GM12878 (cell line): ENCODE data around the gene SELP. TPM values are rescaled to one million over a fixed set of nuclear protein-coding genes. Genes with fewer than 3 reads are reported as not detected.

ENCODE experiments used
- ATAC-seq: fragments of 200-7000 bp; cut with Tn5 transposase; 3 replicates; pipeline ENCODE4 v1.9.1; 2020; ENCODE audit warnings: mild to moderate bottlenecking, moderate library complexity
- BruUV-seq: library from RNA; stranded (reverse); fragments of 400-500 nt; replicated peaks from 2 replicates; lab custom pipeline; 2021; lab: Mats Ljungman, UMichigan
- CTCF ChIA-PET: fragments of 300-600 bp; sonication (Branson Sonifier 250); formaldehyde crosslinking; extraction: SDS; loops from one replicate; lab custom pipeline; 2021; ENCODE audit warnings: inconsistent platforms; lab: Yijun Ruan, JAX
- POLR2A ChIA-PET: fragments of 350-600 bp; formaldehyde crosslinking; extraction: SDS; loops from one replicate; lab custom pipeline; 2021; ENCODE audit warnings: inconsistent platforms; lab: Charles Lee
- RAD21 ChIA-PET: fragments of 300-600 bp; sonication (Branson Sonifier 250); formaldehyde crosslinking; loops from one replicate; lab custom pipeline; 2023; ENCODE audit warnings: antibody characterized with exemption; ENCODE audit not compliant: unreplicated experiment; lab: Charles Lee
- SMC1A ChIA-PET: fragments of 300-600 bp; sonication (Branson Sonifier 250); formaldehyde crosslinking; loops from one replicate; lab custom pipeline; 2023; ENCODE audit not compliant: unreplicated experiment, uncharacterized antibody; lab: Charles Lee
- DNase-seq: peaks from one replicate; pipeline ENCODE4 v3.0.0-alpha.2; 2011; ENCODE audit warnings: low read depth, low spot score
- FAIRE-seq: peaks from 3 replicates; lab custom pipeline; 2011; peaks lifted over from hg19 to GRCh38; lab: Jason Lieb, UNC
- H2AFZ ChIP-seq: 2 replicates; pipeline ENCODE4 v1.6.0; 2011; ENCODE audit warnings: low read depth, low read length, control low read depth; ENCODE audit not compliant: control insufficient read depth
- H3K27ac ChIP-seq: 2 replicates; pipeline ENCODE4 v1.5.1; 2011; ENCODE audit warnings: control low read depth; ENCODE audit not compliant: control insufficient read depth, insufficient read depth
- H3K27me3 ChIP-seq, 2 experiments: replicated peaks in 1 of 2; 2 replicates each; pipeline versions ENCODE4 v1.6.0 to v1.6.1; 2011; ENCODE audit warnings: low read length in 1 of 2; ENCODE audit not compliant: control insufficient read depth in 2 of 2, insufficient read depth in 2 of 2
- H3K36me3 ChIP-seq, 2 experiments: 2 replicates each; pipeline ENCODE4 v1.5.1; 2011; ENCODE audit warnings: low read length in 1 of 2; ENCODE audit not compliant: control insufficient read depth in 2 of 2, insufficient read depth in 2 of 2
- H3K4me1 ChIP-seq: 2 replicates; pipeline ENCODE4 v1.6.1; 2011; ENCODE audit warnings: mild to moderate bottlenecking, low read length, moderate library complexity, mixed read lengths; ENCODE audit not compliant: control insufficient read depth, insufficient read depth
- H3K4me2 ChIP-seq: 2 replicates; pipeline ENCODE4 v1.6.0; 2011; ENCODE audit warnings: control low read depth; ENCODE audit not compliant: control insufficient read depth, insufficient read depth
- H3K4me3 ChIP-seq: fragments of 200-600 bp; sonication (generic); 2 replicates; pipeline ENCODE4 v1.5.1; 2016
- H3K79me2 ChIP-seq: 2 replicates; pipeline ENCODE4 v1.6.0; 2011; ENCODE audit warnings: low read length; ENCODE audit not compliant: control insufficient read depth, insufficient read depth
- H3K9ac ChIP-seq: 2 replicates; pipeline ENCODE4 v1.8.0; 2011; ENCODE audit warnings: low read length, control low read depth, mixed read lengths; ENCODE audit not compliant: control insufficient read depth, insufficient read depth
- H3K9me3 ChIP-seq: replicated peaks from 3 replicates; pipeline ENCODE4 v1.5.1; 2011; ENCODE audit warnings: mild to moderate bottlenecking, low read length; ENCODE audit not compliant: control insufficient read depth, insufficient read depth
- H4K20me1 ChIP-seq: 2 replicates; pipeline ENCODE4 v1.6.0; 2011; ENCODE audit not compliant: control insufficient read depth, insufficient read depth
- CHD1 ChIP-seq: IDR thresholded peaks from 2 replicates; pipeline ENCODE4 v1.6.1; 2012; ENCODE audit warnings: low read depth, low read length, improper control_type of control experiment
- ESRRA ChIP-seq: IDR thresholded peaks from 2 replicates; pipeline ENCODE4 v1.6.1; 2012; ENCODE audit warnings: mild to moderate bottlenecking, low read length, improper control_type of control experiment
- ETV6 ChIP-seq, 2 experiments: fragments of 450-650 bp in 1 of 2; IDR thresholded peaks in 1 of 2; conservative IDR thresholded peaks in 1 of 2; 2 replicates each; pipeline ENCODE4 v1.6.1; 2014; ENCODE audit warnings: antibody characterized with exemption in 1 of 2, borderline replicate concordance in 1 of 2, low read depth in 1 of 2, mild to moderate bottlenecking in 1 of 2, moderate library complexity in 1 of 2
- EZH2 ChIP-seq: IDR thresholded peaks from 2 replicates; pipeline ENCODE4 v1.6.1; 2012; ENCODE audit warnings: low read depth, mild to moderate bottlenecking, control low read depth, inconsistent platforms, low read length, borderline replicate concordance; ENCODE audit not compliant: control insufficient read depth
- MEF2A ChIP-seq: IDR thresholded peaks from 2 replicates; pipeline ENCODE4 v1.6.1; 2011; ENCODE audit warnings: low read depth, mild to moderate bottlenecking, low read length, moderate library complexity; ENCODE audit not compliant: insufficient read depth
- NR2C2 ChIP-seq: IDR thresholded peaks from 2 replicates; pipeline ENCODE4 v1.6.1; 2011; ENCODE audit warnings: borderline replicate concordance, low read depth; ENCODE audit not compliant: control insufficient read depth, insufficient read length
- SP1 ChIP-seq: IDR thresholded peaks from one replicate; pipeline ENCODE4 v1.6.1; 2011; ENCODE audit warnings: low read depth, low read length
- SPI1 ChIP-seq: IDR thresholded peaks from 2 replicates; pipeline ENCODE4 v1.6.1; 2011; ENCODE audit warnings: low read depth, mild to moderate bottlenecking, low read length, moderate library complexity, borderline replicate concordance; ENCODE audit not compliant: insufficient read depth
- STAT3 ChIP-seq: IDR thresholded peaks from 2 replicates; pipeline ENCODE4 v1.6.1; 2011; ENCODE audit warnings: low read depth, low read length, improper control_type of control experiment
- TAF1 ChIP-seq: IDR thresholded peaks from 2 replicates; pipeline ENCODE4 v1.6.1; 2011; ENCODE audit warnings: mild to moderate bottlenecking, low read depth, low read length, borderline replicate concordance
- TCF7 ChIP-seq: IDR thresholded peaks from 2 replicates; pipeline ENCODE4 v1.6.1; 2014; ENCODE audit warnings: antibody characterized with exemption, borderline replicate concordance
- ZBTB11 ChIP-seq: fragments of 450-650 bp; formaldehyde crosslinking; IDR thresholded peaks from 2 replicates; pipeline ENCODE4 v1.5.0; 2022; ENCODE audit warnings: mild to moderate bottlenecking, missing genetic modification characterization
- ZBTB33 ChIP-seq: fragments of 450-650 bp; IDR thresholded peaks from 2 replicates; pipeline ENCODE4 v1.6.1; 2017; ENCODE audit warnings: mild to moderate bottlenecking
- WGBS: methylation state at CpG from one replicate; pipeline ENCODE4 v1.1.6; 2016; ENCODE audit warnings: low lambda C conversion rate; ENCODE audit not compliant: insufficient replicate concordance, insufficient coverage; ENCODE audit errors: missing lambda C conversion rate; 5-methylcytosine and 5-hydroxymethylcytosine counted together
- in situ Hi-C: fragments of 300-500 bp; cut with MboI; formaldehyde crosslinking; loops from 9 replicates; pipeline ENCODE4 v1.14.3; 2018; ENCODE audit warnings: mixed read lengths
- intact Hi-C: fragments of 100-400 bp; cut with micrococcal nuclease; formaldehyde crosslinking; loops from one replicate; pipeline ENCODE4 v1.14.2; 2022; ENCODE audit not compliant: unreplicated experiment
- polyA plus RNA-seq, 11 experiments: library from polyadenylated mRNA; depleted of rRNA in 4 of 11; unstranded in 6 of 11; stranded (reverse) in 5 of 11; fragments of >200 nt; fragmentation: Nextera tagmentation in 4 of 11; fragmentation: Illumina TruSeq in 1 of 11; extraction: Ambion mirVana in 4 of 11; extraction: Trizol in 1 of 11; gene quantifications; 1 replicate in 1 of 11; 2 replicates in 10 of 11; pipeline versions ENCODE4 v1.2.1 to v1.2.3, GENCODE V29; 2011 to 2016; ENCODE audit warnings: inconsistent platforms in 2 of 11, missing spikeins in 2 of 11, low read depth in 1 of 11
- total RNA-seq, 4 experiments: library from RNA; depleted of rRNA in 3 of 4; stranded (reverse); fragments of >200 nt in 3 of 4; fragmentation: Illumina TruSeq in 1 of 4; extraction: Trizol in 1 of 4; gene quantifications; 2 replicates each; pipeline versions ENCODE4 v1.2.1 to v1.2.3, GENCODE V29; 2013 to 2021

SELP gene
- total and polyA plus RNA-seq, 10 of the 15 experiments (the other 5 are each of a cell fraction or from before 2014, with no cell fraction given) = 0.04 to 0.23 (median 0.06) TPM; not detected in 7

GRCh38 chr1:169618367-169618766, 11.6 kb downstream of the SELP start:
- no peak overlapping the region for H2AFZ ChIP-seq
- no peak for FAIRE-seq
- H4K20me1 ChIP-seq = no peaks in the 10 kb centered on the region
- H3K79me2 ChIP-seq = no peaks in the 10 kb centered on the region
- no peak for ATAC-seq
- ChIA-PET POLR2A (no interaction called here), RAD21 (no interaction called here), CTCF (no interaction called here), SMC1A (no interaction called here)
- intact Hi-C loops = no loop called here
- TF ChIP-seq NR2C2 (no peak), SP1 (no peak)
- H3K36me3 ChIP-seq = no peaks in the 10 kb centered on the region
- no peaks in the 10 kb centered on the region for H3K9me3 ChIP-seq
- no peaks in the 10 kb centered on the region for H3K27me3 ChIP-seq
- DNase-seq = no peak
- no TSS peak for BruUV-seq
- H3K4me1 ChIP-seq = no peaks in the 10 kb centered on the region
- no peak overlapping the region for H3K4me3 ChIP-seq
- no peak overlapping the region for H3K9ac ChIP-seq
- no peak overlapping the region for H3K27ac ChIP-seq
- no peak overlapping the region for H3K4me2 ChIP-seq
- in situ Hi-C loops = no loop called here
- WGBS = 53% methylated on average over 2 of the region's 2 CpGs

- no peaks in the 10 kb centered on the region for H3K27me3 ChIP-seq
- H3K4me1 ChIP-seq = no peaks in the 10 kb centered on the region
- RAD21 ChIA-PET = interaction anchor here (1.0 to 1.8 kb wide), 2 partner anchors 14 to 96 kb away, joined by 3 to 5 read pairs; no protein-coding TSS in a partner anchor
- DNase-seq (no peak), FAIRE-seq (no peak), ATAC-seq (no peak)
- H3K9me3 ChIP-seq = no peaks in the 10 kb centered on the region
- no peak overlapping the region for H2AFZ ChIP-seq
- H3K9ac ChIP-seq = no peak overlapping the region
- SMC1A ChIA-PET = interaction anchor here (0.7 to 2.1 kb wide), 5 partner anchors 33 to 96 kb away, joined by 3 to 7 read pairs (median 3); no protein-coding TSS in a partner anchor
- CTCF ChIA-PET = interaction anchor here (0.7 to 3.1 kb wide), 6 partner anchors 14 to 96 kb away, joined by 3 to 23 read pairs (median 4); partner anchors contain the start of gene F5
- POLR2A ChIA-PET = no interaction called here
- no peaks in the 10 kb centered on the region for H3K79me2 ChIP-seq
- WGBS = 29% methylated on average over 5 of the region's 5 CpGs
- H3K4me2 ChIP-seq = no peak overlapping the region
- intact Hi-C loops = no loop called here
- no TSS peak for BruUV-seq
- H3K27ac ChIP-seq = no peak overlapping the region
- H3K4me3 ChIP-seq = no peak overlapping the region
- no peaks in the 10 kb centered on the region for H4K20me1 ChIP-seq
- no peaks in the 10 kb centered on the region for H3K36me3 ChIP-seq
- in situ Hi-C loops = no loop called here
- no peak for TF ChIP-seq CHD1
- no peak for TF ChIP-seq ZBTB33
- TF ChIP-seq SPI1 = no peak
- TF ChIP-seq ETV6 (conservative IDR thresholded peaks at IDR 0.05 in 1 of 2, IDR thresholded peaks at IDR 0.05 in 1 of 2; ENCODE audit: borderline replicate concordance in 1 of 2, low read depth in 1 of 2) = no peak
- TF ChIP-seq TCF7 = no peak
- no peak for TF ChIP-seq ESRRA
- no peak for TF ChIP-seq ZBTB11 (CRISPR knock-in tag)
- no peak for TF ChIP-seq TAF1
- TF ChIP-seq EZH2 = no peak
- no peak for TF ChIP-seq MEF2A
- TF ChIP-seq STAT3 = no peak
Observed at GRCh38 chr1:169615803-169616202, 14.1 kb downstream of the SELP start.
